WTC11 (cell line): ENCODE data around the gene ARL8A. TPM values are rescaled to one million over a fixed set of nuclear protein-coding genes. Genes with fewer than 3 reads are reported as not detected.

ENCODE experiments used
- ATAC-seq: fragments of 200-7000 bp; cut with Tn5 transposase; 2 replicates; pipeline ENCODE4 v1.10.0; 2021; ENCODE audit warnings: mild to moderate bottlenecking, moderate library complexity
- CTCF ChIA-PET: fragments of 300-600 bp; sonication (Branson Sonifier 250); formaldehyde crosslinking; loops from one replicate; lab custom pipeline; 2021; ENCODE audit warnings: antibody characterized with exemption; lab: Charles Lee
- POLR2A ChIA-PET: fragments of 350-600 bp; sonication (Branson Sonifier 250); formaldehyde crosslinking; loops from one replicate; lab custom pipeline; 2021; ENCODE audit warnings: antibody characterized with exemption; lab: Charles Lee
- DNase-seq: peaks from one replicate; pipeline ENCODE4 v3.0.0; 2021; ENCODE audit warnings: low spot score
- H3K27ac Mint-ChIP-seq: 2 replicates; pipeline ENCODE4 v1.8.0; 2021; ENCODE audit warnings: mixed read lengths
- H3K27me3 Mint-ChIP-seq: 2 replicates; pipeline ENCODE4 v1.8.0; 2021; ENCODE audit warnings: low read depth, mild to moderate bottlenecking, moderate library complexity, mixed read lengths
- H3K36me3 Mint-ChIP-seq: 2 replicates; pipeline ENCODE4 v1.8.0; 2021; ENCODE audit warnings: mixed read lengths
- H3K4me1 Mint-ChIP-seq: 2 replicates; pipeline ENCODE4 v1.8.0; 2022; ENCODE audit warnings: mixed read lengths
- H3K4me3 Mint-ChIP-seq: 2 replicates; pipeline ENCODE4 v1.8.0; 2021; ENCODE audit warnings: mild to moderate bottlenecking, moderate library complexity, mixed read lengths
- H3K9me3 Mint-ChIP-seq: 2 replicates; pipeline ENCODE4 v1.8.0; 2021; ENCODE audit warnings: mixed read lengths
- ATF3 ChIP-seq: sonication (generic); formaldehyde crosslinking; conservative IDR thresholded peaks from 2 replicates; pipeline ENCODE4 v1.8.1; 2022; ENCODE audit warnings: mild to moderate bottlenecking, missing genetic modification reagents
- E2F4 ChIP-seq: sonication (generic); formaldehyde crosslinking; IDR thresholded peaks from 2 replicates; pipeline ENCODE4 v1.8.1; 2022; ENCODE audit warnings: low read depth, mild to moderate bottlenecking, moderate library complexity, missing genetic modification reagents, borderline replicate concordance
- ESRRA ChIP-seq: sonication (generic); formaldehyde crosslinking; IDR thresholded peaks from 2 replicates; pipeline ENCODE4 v1.8.1; 2022; ENCODE audit warnings: mild to moderate bottlenecking, missing genetic modification reagents, borderline replicate concordance
- ETV6 ChIP-seq: sonication (generic); formaldehyde crosslinking; IDR thresholded peaks from 2 replicates; pipeline ENCODE4 v1.8.1; 2022; ENCODE audit warnings: mild to moderate bottlenecking, missing genetic modification reagents
- FOXK1 ChIP-seq: sonication (generic); formaldehyde crosslinking; IDR thresholded peaks from 2 replicates; pipeline ENCODE4 v1.8.0; 2022; ENCODE audit warnings: mild to moderate bottlenecking, moderate library complexity, missing genetic modification reagents
- GRHL2 ChIP-seq: fragments of 250-450 bp; sonication (Bioruptor Pico); IDR thresholded peaks from 2 replicates; pipeline ENCODE4 v1.8.0; 2022; ENCODE audit warnings: mild to moderate bottlenecking, moderate library complexity; ENCODE audit not compliant: insufficient replicate concordance, severe bottlenecking
- JAZF1 ChIP-seq: fragments of 250-450 bp; sonication (Bioruptor Pico); IDR thresholded peaks from 2 replicates; pipeline ENCODE4 v1.9.0; 2021; ENCODE audit warnings: moderate library complexity, mild to moderate bottlenecking, inconsistent platforms
- NFATC4 ChIP-seq: fragments of 250-450 bp; sonication (Bioruptor Pico); IDR thresholded peaks from 2 replicates; pipeline ENCODE4 v1.9.0; 2021; ENCODE audit warnings: mild to moderate bottlenecking
- PRDM15 ChIP-seq: sonication (generic); formaldehyde crosslinking; IDR thresholded peaks from 2 replicates; pipeline ENCODE4 v1.8.0; 2022; ENCODE audit warnings: missing genetic modification reagents
- SMAD4 ChIP-seq: sonication (generic); formaldehyde crosslinking; IDR thresholded peaks from 2 replicates; pipeline ENCODE4 v1.8.0; 2022; ENCODE audit warnings: mild to moderate bottlenecking, missing genetic modification reagents
- SOX15 ChIP-seq: fragments of 250-450 bp; sonication (Bioruptor Pico); IDR thresholded peaks from 2 replicates; pipeline ENCODE4 v1.9.0; 2021; ENCODE audit warnings: mild to moderate bottlenecking
- SP1 ChIP-seq: sonication (generic); formaldehyde crosslinking; conservative IDR thresholded peaks from 2 replicates; pipeline ENCODE4 v1.8.1; 2022; ENCODE audit warnings: missing genetic modification reagents
- ZBTB21 ChIP-seq: sonication (generic); formaldehyde crosslinking; IDR thresholded peaks from 2 replicates; pipeline ENCODE4 v1.8.1; 2023; ENCODE audit warnings: mild to moderate bottlenecking, missing genetic modification reagents, borderline replicate concordance
- ZNF138 ChIP-seq: sonication (generic); formaldehyde crosslinking; conservative IDR thresholded peaks from 2 replicates; pipeline ENCODE4 v1.8.1; 2022; ENCODE audit warnings: mild to moderate bottlenecking, moderate library complexity, missing genetic modification reagents
- ZNF232 ChIP-seq: sonication (generic); formaldehyde crosslinking; IDR thresholded peaks from 2 replicates; pipeline ENCODE4 v1.8.0; 2022; ENCODE audit warnings: mild to moderate bottlenecking, missing genetic modification reagents
- ZNF263 ChIP-seq: sonication (generic); formaldehyde crosslinking; IDR thresholded peaks from 2 replicates; pipeline ENCODE4 v1.8.1; 2022; ENCODE audit warnings: low read depth, mild to moderate bottlenecking, moderate library complexity, missing genetic modification reagents
- ZNF281 ChIP-seq: sonication (generic); formaldehyde crosslinking; IDR thresholded peaks from 2 replicates; pipeline ENCODE4 v1.8.0; 2023; ENCODE audit warnings: mild to moderate bottlenecking, missing genetic modification reagents
- ZNF396 ChIP-seq: fragments of 250-450 bp; sonication (Bioruptor Pico); IDR thresholded peaks from 2 replicates; pipeline ENCODE4 v1.8.0; 2021; ENCODE audit warnings: mild to moderate bottlenecking, moderate library complexity, borderline replicate concordance
- ZNF425 ChIP-seq: fragments of 250-450 bp; sonication (Bioruptor Pico); conservative IDR thresholded peaks from 2 replicates; pipeline ENCODE4 v1.9.0; 2021; ENCODE audit warnings: mild to moderate bottlenecking
- ZNF512 ChIP-seq: sonication (generic); formaldehyde crosslinking; IDR thresholded peaks from 2 replicates; pipeline ENCODE4 v1.8.1; 2022; ENCODE audit warnings: missing genetic modification reagents, borderline replicate concordance
- total RNA-seq: library from RNA; stranded (reverse); gene quantifications from 3 replicates; pipeline ENCODE4 v1.2.3, GENCODE V29; 2021
- TF ChIP-seq, protein P1 (sequence below): sonication (generic); formaldehyde crosslinking; IDR thresholded peaks from 2 replicates; pipeline ENCODE4 v1.8.1; 2023; ENCODE audit warnings: mild to moderate bottlenecking, missing genetic modification reagents, moderate library complexity

The ARL8A gene
- total RNA-seq, 1 experiment from 2014 or later: 47.2 TPM

GRCh38 chr1:202176949-202177927, 32.7 kb upstream of the ARL8A start (continued):
- TF ChIP-seq ZNF425 (CRISPR knock-in tag): no peak
- no peak for TF ChIP-seq ETV6 (CRISPR knock-in tag)
- TF ChIP-seq SP1: no peak
- no peak for TF ChIP-seq JAZF1 (CRISPR knock-in tag)
- no peak for TF ChIP-seq ZNF232 (CRISPR knock-in tag)
- no peak for TF ChIP-seq GRHL2 (CRISPR knock-in tag)
- no peak for TF ChIP-seq ZNF512 (CRISPR knock-in tag)
- no peak for TF ChIP-seq ESRRA
- TF ChIP-seq, protein P1, sequence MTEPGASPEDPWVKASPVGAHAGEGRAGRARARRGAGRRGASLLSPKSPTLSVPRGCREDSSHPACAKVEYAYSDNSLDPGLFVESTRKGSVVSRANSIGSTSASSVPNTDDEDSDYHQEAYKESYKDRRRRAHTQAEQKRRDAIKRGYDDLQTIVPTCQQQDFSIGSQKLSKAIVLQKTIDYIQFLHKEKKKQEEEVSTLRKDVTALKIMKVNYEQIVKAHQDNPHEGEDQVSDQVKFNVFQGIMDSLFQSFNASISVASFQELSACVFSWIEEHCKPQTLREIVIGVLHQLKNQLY (CRISPR knock-in tag): no peak

DNA sequence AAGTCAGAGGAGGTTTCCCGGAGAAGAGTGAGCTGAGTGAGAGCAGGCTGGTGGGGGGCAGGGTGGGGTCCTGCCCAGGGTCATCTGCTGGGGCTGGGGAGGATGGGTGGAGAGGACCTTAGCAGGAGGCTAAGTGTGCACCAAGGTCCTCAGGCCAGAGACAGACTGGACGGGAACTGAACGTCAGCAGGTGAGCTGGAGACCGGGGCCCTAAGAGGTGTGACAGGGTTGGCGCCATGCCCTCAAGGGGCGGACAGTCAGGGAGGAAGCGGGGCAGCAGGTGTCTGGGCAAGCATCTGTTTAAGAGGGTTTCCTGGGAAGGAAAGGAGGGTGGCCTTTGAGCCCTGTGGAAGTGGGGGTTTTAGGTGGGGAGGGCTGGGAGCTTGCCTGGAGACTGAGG, 29.5 kb upstream of the ARL8A start:
- Mint-ChIP-seq H3K4me1 (no peaks in the 10 kb centered on the region), H3K27ac (no peak overlapping the region), H3K9me3 (no peaks in the 10 kb centered on the region), H3K36me3 (no peaks in the 10 kb centered on the region), H3K27me3 (no peaks in the 10 kb centered on the region), H3K4me3 (no peak overlapping the region)
- no peak for ATAC-seq
- CTCF ChIA-PET: interaction anchor here (0.8 to 3.0 kb wide), 7 partner anchors 8 to 19 kb away, joined by 3 to 23 read pairs (median 4); partner anchors contain the start of gene LGR6
- POLR2A ChIA-PET: no interaction called here
- no peak for DNase-seq
- no peak for TF ChIP-seq SOX15 (CRISPR knock-in tag)
- no peak for TF ChIP-seq PRDM15 (CRISPR knock-in tag)
- no peak for TF ChIP-seq ZNF263 (CRISPR knock-in tag)
- no peak for TF ChIP-seq ZNF138 (CRISPR knock-in tag)
- no peak for TF ChIP-seq E2F4
- TF ChIP-seq ZNF396 (CRISPR knock-in tag): no peak
- TF ChIP-seq SMAD4: no peak
- TF ChIP-seq FOXK1 (CRISPR knock-in tag): no peak
- no peak for TF ChIP-seq ZNF281 (CRISPR knock-in tag)
- no peak for TF ChIP-seq ATF3 (CRISPR knock-in tag)
- TF ChIP-seq NFATC4: no peak
- no peak for TF ChIP-seq ZBTB21
